ENCODE data around the gene SOAT2.

- no peak for TF ChIP-seq TCF7L2 (IDR thresholded peaks at IDR 0.05; ENCODE audit: low read depth, low read length)
- no peak for TF ChIP-seq CTCF (IDR thresholded peaks at IDR 0.05)
- TF ChIP-seq SIN3A (IDR thresholded peaks at IDR 0.05; ENCODE audit: borderline replicate concordance, insufficient read depth, low read depth, low read length) = no peak
- TF ChIP-seq POLR2AphosphoS5 (IDR thresholded peaks at IDR 0.05; ENCODE audit: low read depth, low read length) = no peak
- no peak for TF ChIP-seq REST (IDR thresholded peaks at IDR 0.05; ENCODE audit: insufficient read depth in 1 of 2, low read depth in 2 of 2, low read length in 1 of 2)
Measured at GRCh38 chr12:53090554-53090953, 12.7 kb upstream of the SOAT2 start.

Data from Panc1 (cell line).